Breast epithelium (tissue), 4 donors: ENCODE measurements around the gene ADM2. TPM values are rescaled to one million over a fixed set of nuclear protein-coding genes. Genes with fewer than 3 reads are reported as not detected.
A peak's percentile ranks its signal among the peaks of the same experiment; 100 is the strongest.

Experiments used
- DNase-seq, 2 donors: peaks; one replicate each; pipeline ENCODE4 v3.0.0-alpha.2; 2019; ENCODE audit warnings: low spot score in 2 of 2
- H3K27ac ChIP-seq, 2 donors: fragments of 200-600 bp; sonication (generic) in 1 of 2; one replicate each; pipeline ENCODE4 v1.5.1; 2016 to 2019; ENCODE audit warnings: mild to moderate bottlenecking in 1 of 2
- H3K27me3 ChIP-seq, 2 donors: fragments of 200-600 bp; sonication (generic) in 1 of 2; one replicate each; pipeline versions ENCODE4 v1.5.1 to v1.6.0; 2017 to 2019; ENCODE audit warnings: control low read depth in 1 of 2, mild to moderate bottlenecking in 1 of 2
- H3K36me3 ChIP-seq: fragments of 200-600 bp; one replicate; pipeline ENCODE4 v1.5.1; 2019
- H3K4me1 ChIP-seq, 2 donors: fragments of 200-600 bp; sonication (generic); one replicate each; pipeline ENCODE4 v1.5.1; 2016 to 2019; ENCODE audit warnings: control low read depth in 1 of 2
- H3K4me3 ChIP-seq, 3 donors: fragments of 200-600 bp; sonication (generic); 1 replicate in 2 of 3; 2 replicates in 1 of 3; pipeline ENCODE4 v1.5.1; 2016 to 2019; ENCODE audit warnings: mild to moderate bottlenecking in 3 of 3, moderate library complexity in 2 of 3
- H3K9me3 ChIP-seq, 2 donors: fragments of 200-600 bp; sonication (generic) in 1 of 2; one replicate each; pipeline ENCODE4 v1.5.1; 2016 to 2019; ENCODE audit warnings: control low read depth in 1 of 2
- CTCF ChIP-seq, 3 donors: fragments of 450-650 bp; IDR thresholded peaks; one replicate each; pipeline ENCODE4 v1.5.1; 2016 to 2017; ENCODE audit warnings: antibody characterized with exemption in 3 of 3, mild to moderate bottlenecking in 3 of 3, moderate library complexity in 3 of 3
- POLR2A ChIP-seq: fragments of 450-650 bp; IDR thresholded peaks from one replicate; pipeline ENCODE4 v1.6.1; 2016; ENCODE audit warnings: antibody characterized with exemption, mild to moderate bottlenecking, moderate library complexity
- POLR2AphosphoS5 ChIP-seq, 3 donors: sonication (generic); formaldehyde crosslinking; IDR thresholded peaks; one replicate each; pipeline ENCODE4 v1.6.1; 2017; ENCODE audit warnings: antibody characterized with exemption in 3 of 3
- intact Hi-C: fragments of 100-400 bp; cut with DNase I; formaldehyde crosslinking; loops from one replicate; pipeline ENCODE4 v1.15.1; 2023; ENCODE audit warnings: low total_unique reads
- total RNA-seq, 3 donors: library from RNA; depleted of rRNA; stranded (reverse); fragments of >200 nt; gene quantifications; one replicate each; pipeline ENCODE4 v1.1.0, GENCODE V29; 2016

Gene ADM2
- total RNA-seq, 3 donors from 2014 or later = 0.59 to 0.98 TPM; not detected in 1

- H3K4me1 ChIP-seq = peaks cover 0 to 4% of the 10 kb centered on the region in 2 donors
- H3K27ac ChIP-seq = peak overlapping the region; percentile 98 to 99
- H3K36me3 ChIP-seq = no peaks in the 10 kb centered on the region
- no peaks in the 10 kb centered on the region for H3K27me3 ChIP-seq
- TF ChIP-seq POLR2AphosphoS5 (IDR thresholded peaks at IDR 0.05) = no peak
- no peak for TF ChIP-seq CTCF (IDR thresholded peaks at IDR 0.05)
- DNase-seq = no peak
- no peaks in the 10 kb centered on the region for H3K9me3 ChIP-seq
- intact Hi-C loops = loop anchor here (1.0 kb wide), 1 partner anchor 22 kb away; the partner anchor contains the start of gene NCAPH2
- H3K4me3 ChIP-seq = peak overlapping the region; percentile 68 to 84 (median 68)
Observed at GRCh38 chr22:50530580-50530876, 49.2 kb downstream of the ADM2 start.

GRCh38 chr22:50530877-50531545 lies 49.7 kb downstream of the ADM2 start:
- Histone ChIP-seq H3K9me3 (no peaks in the 10 kb centered on the region), H3K4me1 (peaks cover 0 to 4% of the 10 kb centered on the region in 2 donors), H3K27ac (peak overlapping the region; percentile 98 to 99), H3K4me3 (peak overlapping the region; percentile 68 to 84 (median 68)), H3K27me3 (no peaks in the 10 kb centered on the region), H3K36me3 (no peaks in the 10 kb centered on the region)
- intact Hi-C loops = loop anchor here (1.0 kb wide), 1 partner anchor 23 kb away; the partner anchor contains the start of gene NCAPH2
- TF ChIP-seq POLR2AphosphoS5 (IDR thresholded peaks at IDR 0.05) = peak; percentile 17 to 92 (median 80)
- TF ChIP-seq CTCF (IDR thresholded peaks at IDR 0.05) = no peak
- peak; percentile 93 for TF ChIP-seq POLR2A
- DNase-seq = peak; percentile 85 to 90

- Histone ChIP-seq H3K9me3 (no peaks in the 10 kb centered on the region), H3K27ac (peak overlapping the region; percentile 98 to 99), H3K4me1 (peaks cover 0 to 2% of the 10 kb centered on the region in 2 donors), H3K4me3 (peak overlapping the region; percentile 68 to 84 (median 68)), H3K36me3 (no peaks in the 10 kb centered on the region), H3K27me3 (no peaks in the 10 kb centered on the region)
- peak; percentile 71 to 72 for DNase-seq
- intact Hi-C loops = no loop called here
- TF ChIP-seq CTCF (IDR thresholded peaks at IDR 0.05) (no peak), POLR2AphosphoS5 (IDR thresholded peaks at IDR 0.05) (no peak), POLR2A (no peak)
Observed at GRCh38 chr22:50531546-50531961, 50.2 kb downstream of the ADM2 start.

- Histone ChIP-seq H3K27me3 (no peaks in the 10 kb centered on the region), H3K27ac (peak overlapping the region; percentile 98 to 99), H3K36me3 (no peaks in the 10 kb centered on the region), H3K4me1 (no peaks in the 10 kb centered on the region), H3K4me3 (peak overlapping the region; percentile 68 to 84 (median 68)), H3K9me3 (no peaks in the 10 kb centered on the region)
- TF ChIP-seq POLR2AphosphoS5 (IDR thresholded peaks at IDR 0.05) = peak in 2 of 3 donors; percentile 52 to 77
- TF ChIP-seq POLR2A = peak; percentile 38
- no peak for TF ChIP-seq CTCF (IDR thresholded peaks at IDR 0.05)
- DNase-seq = peak; percentile 86 to 90
- intact Hi-C loops = no loop called here
Observed at GRCh38 chr22:50531962-50532674, 50.8 kb downstream of the ADM2 start.
